Hematopoietic multipotent progenitor cell (in vitro differentiated cells): Measurements from ENCODE around the gene TJP2. TPM values are rescaled to one million over a fixed set of nuclear protein-coding genes. Genes with fewer than 3 reads are reported as not detected.
"Not testable (repeated sequence)": the region's sequence is repeated elsewhere in the genome, so short reads cannot be mapped to it uniquely, and the experiment has no call there.

Source experiments
- DNase-seq, 3 donors: peaks; one replicate each; pipeline ENCODE4 v3.0.0-alpha.2; 2011 to 2015; ENCODE audit warnings: low read depth in 2 of 3, low spot score in 2 of 3
- total RNA-seq: library from RNA; depleted of rRNA; stranded (reverse); fragments of >200 nt; gene quantifications from one replicate; pipeline ENCODE4 v1.2.3, GENCODE V29; 2012

Gene TJP2
- total RNA-seq, 1 donor: 34.7 TPM

GRCh38 chr9:69157751-69158466, 16.2 kb upstream of the TJP2 start:
- DNase-seq: no peak

GRCh38 chr9:69158471-69158870, 15.6 kb upstream of the TJP2 start:
- no peak for DNase-seq

- DNase-seq: not testable (repeated sequence)
Measured at GRCh38 chr9:69164573-69164972, 9.5 kb upstream of the TJP2 start.

- no peak for DNase-seq
Measured at GRCh38 chr9:69165581-69165980, 8.5 kb upstream of the TJP2 start.

GRCh38 chr9:69168709-69169217, 5.3 kb upstream of the TJP2 start:
- peak in 2 of 3 donors; percentile 62 to 75 for DNase-seq

GRCh38 chr9:69170231-69170630, 3.8 kb upstream of the TJP2 start:
- DNase-seq: no peak

- peak in 1 of 3 donors; percentile 45 for DNase-seq
Measured at GRCh38 chr9:69171049-69171448, 3.0 kb upstream of the TJP2 start.

- DNase-seq: no peak
Measured at GRCh38 chr9:69171517-69171916, 2.6 kb upstream of the TJP2 start.

GRCh38 chr9:69172895-69173294, 1.2 kb upstream of the TJP2 start:
- no peak for DNase-seq

GRCh38 chr9:69173497-69173890, 583 bp upstream of the TJP2 start:
- no peak for DNase-seq

GRCh38 chr9:69174616-69175463, 763 bp downstream of the TJP2 start:
- peak in 2 of 3 donors; percentile 36 to 76 for DNase-seq

- DNase-seq: peak in 1 of 3 donors; percentile 44
Measured at GRCh38 chr9:69175486-69175885, 1.4 kb downstream of the TJP2 start.

- DNase-seq: no peak
Measured at GRCh38 chr9:69176471-69177171, 2.5 kb downstream of the TJP2 start.

- DNase-seq: no peak
Measured at GRCh38 chr9:69178583-69179011, 4.5 kb downstream of the TJP2 start.

- DNase-seq: no peak
Measured at GRCh38 chr9:69179037-69179436, 5.0 kb downstream of the TJP2 start.

- no peak for DNase-seq
Measured at GRCh38 chr9:69180200-69180599, 6.1 kb downstream of the TJP2 start.

- peak in 2 of 3 donors; percentile 90 to 92 for DNase-seq
Measured at GRCh38 chr9:69180670-69181069, 6.6 kb downstream of the TJP2 start.

GRCh38 chr9:69181908-69182353, 7.9 kb downstream of the TJP2 start:
- no peak for DNase-seq

- DNase-seq: no peak
Measured at GRCh38 chr9:69184266-69184665, 10.2 kb downstream of the TJP2 start.

- no peak for DNase-seq
Measured at GRCh38 chr9:69186841-69187611, 12.9 kb downstream of the TJP2 start.
